Osteoblast (primary cell): ENCODE results near the gene TMEM130. TPM values are rescaled to one million over a fixed set of nuclear protein-coding genes. Genes with fewer than 3 reads are reported as not detected.

Experiments used
- DNase-seq: peaks from one replicate; pipeline ENCODE4 v3.0.0; 2011; ENCODE audit warnings: low spot score, mixed read lengths; ENCODE audit not compliant: insufficient read length; ENCODE audit errors: missing footprints
- H2AFZ ChIP-seq: 2 replicates; pipeline ENCODE4 v1.6.0; 2011; ENCODE audit warnings: mild to moderate bottlenecking, low read length
- H3K27ac ChIP-seq: 2 replicates; pipeline ENCODE4 v1.5.1; 2011; ENCODE audit warnings: mild to moderate bottlenecking, low read depth, low read length, moderate library complexity
- H3K27me3 ChIP-seq: 2 replicates; pipeline ENCODE4 v1.6.0; 2012; ENCODE audit warnings: mild to moderate bottlenecking, control low read depth, inconsistent platforms, low read length, moderate library complexity; ENCODE audit not compliant: insufficient read depth
- H3K36me3 ChIP-seq: 2 replicates; pipeline ENCODE4 v1.5.1; 2011; ENCODE audit warnings: mild to moderate bottlenecking, low read length, control low read depth, moderate library complexity; ENCODE audit not compliant: insufficient read depth
- H3K4me1 ChIP-seq: 2 replicates; pipeline ENCODE4 v1.5.1; 2011; ENCODE audit warnings: mild to moderate bottlenecking, low read length, control low read depth, moderate library complexity; ENCODE audit not compliant: insufficient read depth
- H3K4me2 ChIP-seq: 2 replicates; pipeline ENCODE4 v1.6.0; 2011; ENCODE audit warnings: mild to moderate bottlenecking, low read length; ENCODE audit not compliant: insufficient read depth
- H3K4me3 ChIP-seq: fragments of 200-600 bp; sonication (generic); 3 replicates; pipeline ENCODE4 v1.5.1; 2012; ENCODE audit warnings: mild to moderate bottlenecking, low read length, inconsistent platforms; ENCODE audit not compliant: insufficient read depth
- H3K79me2 ChIP-seq: 2 replicates; pipeline ENCODE4 v1.6.0; 2012; ENCODE audit warnings: mild to moderate bottlenecking, low read length, control low read depth, inconsistent platforms; ENCODE audit not compliant: insufficient read depth
- H3K9me3 ChIP-seq: 2 replicates; pipeline ENCODE4 v1.5.1; 2011; ENCODE audit warnings: low read depth, low read length, control low read depth
- H4K20me1 ChIP-seq: 2 replicates; pipeline ENCODE4 v1.6.0; 2012; ENCODE audit warnings: mild to moderate bottlenecking, low read length, control low read depth; ENCODE audit not compliant: insufficient read depth
- total RNA-seq: library from RNA; depleted of rRNA; stranded (reverse); fragments of >200 nt; gene quantifications from 2 replicates; pipeline ENCODE4 v1.2.3, GENCODE V29; 2012
- TF ChIP-seq, protein P1 (sequence below): IDR thresholded peaks from 2 replicates; pipeline ENCODE4 v1.5.1; 2011; ENCODE audit warnings: mild to moderate bottlenecking, low read depth, low read length, moderate library complexity; ENCODE audit errors: extremely low read depth

Gene TMEM130
- total RNA-seq, 1 donor, result 1.1 TPM

DNA sequence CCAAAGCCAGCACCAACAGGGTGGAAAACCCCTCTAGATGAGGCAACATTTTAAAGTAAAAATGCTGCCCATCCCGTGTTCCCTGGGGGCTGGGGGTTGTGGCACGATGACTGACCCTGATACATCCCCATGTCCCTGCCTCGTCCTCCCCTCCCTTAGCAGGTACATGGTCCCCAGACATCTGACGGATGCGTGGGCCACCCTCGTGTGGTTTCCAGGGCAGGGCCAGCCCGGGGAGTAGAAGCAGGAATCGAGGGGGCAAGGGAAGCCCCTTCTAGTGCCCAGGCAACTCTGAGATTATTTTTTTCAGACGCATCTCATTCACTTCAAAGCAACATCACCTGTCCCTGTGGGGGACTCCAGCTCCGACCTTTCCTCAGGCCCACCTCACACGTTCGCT lies 3.5 kb downstream of the TMEM130 start:
- Histone ChIP-seq H3K27ac (no peak overlapping the region), H3K9me3 (no peaks in the 10 kb centered on the region), H3K4me2 (no peak overlapping the region), H4K20me1 (no peaks in the 10 kb centered on the region), H2AFZ (no peak overlapping the region), H3K79me2 (no peaks in the 10 kb centered on the region), H3K4me1 (peaks cover 10% of the 10 kb centered on the region), H3K36me3 (no peaks in the 10 kb centered on the region), H3K27me3 (peaks cover 26% of the 10 kb centered on the region), H3K4me3 (no peak overlapping the region)
- no peak for DNase-seq
- TF ChIP-seq, protein P1, sequence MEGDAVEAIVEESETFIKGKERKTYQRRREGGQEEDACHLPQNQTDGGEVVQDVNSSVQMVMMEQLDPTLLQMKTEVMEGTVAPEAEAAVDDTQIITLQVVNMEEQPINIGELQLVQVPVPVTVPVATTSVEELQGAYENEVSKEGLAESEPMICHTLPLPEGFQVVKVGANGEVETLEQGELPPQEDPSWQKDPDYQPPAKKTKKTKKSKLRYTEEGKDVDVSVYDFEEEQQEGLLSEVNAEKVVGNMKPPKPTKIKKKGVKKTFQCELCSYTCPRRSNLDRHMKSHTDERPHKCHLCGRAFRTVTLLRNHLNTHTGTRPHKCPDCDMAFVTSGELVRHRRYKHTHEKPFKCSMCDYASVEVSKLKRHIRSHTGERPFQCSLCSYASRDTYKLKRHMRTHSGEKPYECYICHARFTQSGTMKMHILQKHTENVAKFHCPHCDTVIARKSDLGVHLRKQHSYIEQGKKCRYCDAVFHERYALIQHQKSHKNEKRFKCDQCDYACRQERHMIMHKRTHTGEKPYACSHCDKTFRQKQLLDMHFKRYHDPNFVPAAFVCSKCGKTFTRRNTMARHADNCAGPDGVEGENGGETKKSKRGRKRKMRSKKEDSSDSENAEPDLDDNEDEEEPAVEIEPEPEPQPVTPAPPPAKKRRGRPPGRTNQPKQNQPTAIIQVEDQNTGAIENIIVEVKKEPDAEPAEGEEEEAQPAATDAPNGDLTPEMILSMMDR, result no peak

DNA sequence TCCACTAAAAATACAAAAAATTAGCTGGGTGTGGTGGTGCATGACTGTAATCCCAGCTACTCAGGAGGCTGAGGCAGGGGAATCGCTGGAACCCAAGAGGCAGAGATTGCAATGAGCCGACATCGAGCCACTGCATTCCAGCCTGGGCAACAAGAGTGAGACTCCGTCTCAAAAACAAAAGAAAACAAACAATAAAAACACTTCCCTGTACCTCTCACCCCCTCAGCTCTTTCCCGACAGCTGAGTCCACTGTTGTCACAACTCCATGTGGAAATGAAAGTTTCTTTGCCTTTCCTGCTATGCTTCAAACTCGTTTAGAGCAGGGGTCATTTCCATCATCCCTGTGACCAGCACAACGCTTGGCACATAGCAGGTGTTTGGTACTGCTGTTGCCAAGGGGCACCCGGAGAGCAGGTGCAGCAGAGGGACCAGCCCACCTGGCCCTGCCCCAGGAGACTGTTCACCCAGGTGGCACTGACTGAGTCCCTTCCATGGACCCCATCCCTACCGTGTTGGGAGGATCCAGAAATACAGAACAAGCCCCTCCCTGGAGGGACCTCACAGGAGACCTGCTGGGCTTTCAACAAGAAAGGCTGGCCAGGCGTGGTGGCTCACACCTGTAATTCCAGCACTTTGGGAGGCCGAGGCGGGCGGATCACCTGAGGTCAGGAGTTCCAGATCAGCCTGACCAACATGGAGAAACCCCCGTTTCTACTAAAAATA lies 4.9 kb downstream of the TMEM130 start:
- Histone ChIP-seq H3K79me2 (no peaks in the 10 kb centered on the region), H3K27me3 (peaks cover 22% of the 10 kb centered on the region), H2AFZ (no peak overlapping the region), H3K27ac (no peak overlapping the region), H3K4me3 (no peak overlapping the region), H3K9me3 (no peaks in the 10 kb centered on the region), H3K4me2 (no peak overlapping the region), H4K20me1 (no peaks in the 10 kb centered on the region), H3K36me3 (no peaks in the 10 kb centered on the region), H3K4me1 (peaks cover 10% of the 10 kb centered on the region)
- DNase-seq, result no peak
- TF ChIP-seq, protein P1, result no peak

DNA sequence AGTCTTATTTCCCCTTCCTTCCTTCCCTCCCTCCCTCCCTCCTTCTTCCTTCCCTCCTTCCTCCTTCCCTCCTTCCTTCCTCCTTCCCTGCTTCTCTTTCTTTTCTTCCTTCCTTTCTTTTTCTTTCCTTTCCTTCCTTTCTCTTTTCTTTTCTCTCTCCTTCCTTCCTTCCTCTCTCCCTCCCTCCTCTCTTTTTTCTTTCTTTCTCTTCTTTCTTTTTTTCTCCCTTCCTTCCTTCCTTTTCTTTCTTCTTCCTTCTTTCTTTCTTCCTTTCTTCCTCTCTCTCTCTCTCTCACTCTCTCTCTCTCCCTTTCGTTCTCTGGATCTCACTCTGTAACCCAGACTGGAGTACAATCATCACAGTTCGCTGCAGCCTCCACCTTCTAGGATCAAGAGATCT lies 6.2 kb downstream of the TMEM130 start:
- TF ChIP-seq, protein P1, result no peak
- Histone ChIP-seq H3K9me3 (no peaks in the 10 kb centered on the region), H2AFZ (no peak overlapping the region)

DNA sequence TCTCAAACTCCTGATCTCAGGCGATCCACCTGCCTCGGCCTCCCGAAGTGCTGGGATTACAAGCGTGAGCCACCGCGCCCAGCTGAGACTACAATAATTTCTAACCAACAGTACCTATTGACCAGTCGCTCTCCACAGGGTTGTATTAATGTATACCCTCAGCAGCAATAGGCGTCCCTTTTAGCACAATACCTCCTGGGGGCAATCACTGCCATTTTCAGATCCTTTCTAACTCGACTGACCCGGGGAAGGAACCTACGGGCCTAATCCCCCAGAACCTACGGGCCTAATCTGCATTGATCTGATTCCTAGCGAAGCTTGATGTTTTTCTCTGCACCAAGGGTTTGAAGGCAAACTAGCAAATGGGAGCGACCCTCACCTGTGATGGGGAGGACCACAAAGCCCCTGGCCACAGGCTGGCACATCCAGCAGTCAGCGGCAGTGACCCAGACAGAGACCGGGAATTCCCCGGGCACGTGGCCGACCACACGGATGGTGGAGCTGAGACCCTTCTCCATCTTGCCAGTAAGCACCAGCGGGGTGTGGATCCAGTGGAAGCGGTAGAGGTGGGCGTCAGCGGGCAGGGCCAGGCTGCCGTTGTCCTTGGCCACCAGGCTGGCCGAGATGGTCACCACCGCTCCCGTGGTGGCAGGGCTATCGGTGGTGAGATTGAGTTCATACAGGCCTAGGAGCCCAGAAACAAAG lies 6.9 kb downstream of the TMEM130 start:
- Histone ChIP-seq H3K79me2 (no peaks in the 10 kb centered on the region), H3K9me3 (no peaks in the 10 kb centered on the region), H3K36me3 (no peaks in the 10 kb centered on the region), H3K27me3 (peaks cover 9% of the 10 kb centered on the region), H4K20me1 (no peaks in the 10 kb centered on the region), H3K4me3 (no peak overlapping the region), H3K4me2 (no peak overlapping the region), H2AFZ (no peak overlapping the region), H3K4me1 (peaks cover 10% of the 10 kb centered on the region), H3K27ac (no peak overlapping the region)
- peak; percentile 85 for DNase-seq
- TF ChIP-seq, protein P1, result no peak

More for the DNA sequence above, 6.2 kb downstream of the TMEM130 start:
- Histone ChIP-seq H3K27ac (no peak overlapping the region), H3K27me3 (peaks cover 15% of the 10 kb centered on the region), H3K79me2 (no peaks in the 10 kb centered on the region), H3K4me3 (no peak overlapping the region), H3K4me2 (no peak overlapping the region), H3K36me3 (no peaks in the 10 kb centered on the region), H4K20me1 (no peaks in the 10 kb centered on the region), H3K4me1 (peaks cover 10% of the 10 kb centered on the region)
- DNase-seq, result no peak
